GM18873 (cell line): Measurements from ENCODE around the gene USP5.

Source experiments
- ATAC-seq: cut with Tn5 transposase; IDR thresholded peaks from one replicate; pipeline ENCODE4 v1.9.1; 2021; ENCODE audit warnings: mild to moderate bottlenecking, moderate library complexity, moderate number of reproducible peaks; ENCODE audit not compliant: unreplicated experiment, low FRiP score

Gene USP5

DNA sequence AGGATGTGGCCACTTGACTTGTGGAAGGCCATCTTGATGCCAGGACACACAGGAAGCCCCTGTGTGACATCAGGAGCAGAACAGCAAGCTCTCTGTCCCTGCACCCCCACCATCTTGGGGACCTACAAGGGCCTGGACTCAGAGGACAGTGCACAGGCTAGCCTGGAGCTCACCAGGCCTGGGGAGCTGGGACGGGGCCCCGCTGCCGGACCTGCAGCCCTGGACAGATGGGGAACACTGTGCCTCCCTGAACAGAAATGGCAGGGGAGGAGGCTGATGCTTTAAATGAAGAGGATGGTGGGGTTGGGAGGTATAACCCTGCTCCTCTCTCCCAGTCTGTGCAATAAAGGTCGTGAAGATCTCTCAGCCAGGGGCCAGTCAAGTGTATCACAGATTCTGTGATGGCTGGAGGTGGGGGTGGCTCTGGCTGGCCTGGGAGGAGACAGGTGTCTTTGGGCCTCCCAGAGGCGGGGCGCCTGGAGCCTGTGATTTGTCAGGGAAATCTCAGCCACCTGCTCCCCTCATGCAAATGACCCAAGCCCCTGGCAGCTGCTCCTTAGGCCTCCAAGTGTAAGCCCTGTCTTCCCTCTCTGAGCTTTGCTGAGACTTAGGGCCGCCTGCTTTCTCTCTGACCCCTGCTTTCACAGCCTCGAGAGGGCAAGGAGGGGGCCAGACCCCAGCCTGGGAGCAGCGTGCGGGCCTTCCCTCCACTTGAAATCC is 12.3 kb upstream of the USP5 start:
- ATAC-seq = peak; percentile 71

DNA sequence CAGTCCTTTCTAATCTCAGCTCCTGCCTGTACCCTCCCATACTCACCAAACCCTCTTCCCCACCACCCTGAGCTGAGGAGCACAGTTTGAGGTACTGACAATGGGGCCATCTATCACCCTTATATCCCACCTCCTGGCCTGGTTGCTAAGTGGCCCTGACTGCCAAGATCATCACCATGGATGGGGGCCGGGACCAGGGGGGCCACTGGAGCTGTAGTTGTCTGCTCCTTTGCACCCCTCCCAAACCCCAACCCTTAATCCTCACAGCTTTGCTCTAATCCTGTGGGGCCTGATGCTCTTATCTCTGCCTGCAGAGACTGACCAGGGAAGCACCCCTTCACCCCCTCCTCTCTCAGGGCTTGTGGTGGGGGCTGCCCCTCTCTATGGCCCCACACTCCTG is 11.6 kb upstream of the USP5 start:
- peak; percentile 7 for ATAC-seq

DNA sequence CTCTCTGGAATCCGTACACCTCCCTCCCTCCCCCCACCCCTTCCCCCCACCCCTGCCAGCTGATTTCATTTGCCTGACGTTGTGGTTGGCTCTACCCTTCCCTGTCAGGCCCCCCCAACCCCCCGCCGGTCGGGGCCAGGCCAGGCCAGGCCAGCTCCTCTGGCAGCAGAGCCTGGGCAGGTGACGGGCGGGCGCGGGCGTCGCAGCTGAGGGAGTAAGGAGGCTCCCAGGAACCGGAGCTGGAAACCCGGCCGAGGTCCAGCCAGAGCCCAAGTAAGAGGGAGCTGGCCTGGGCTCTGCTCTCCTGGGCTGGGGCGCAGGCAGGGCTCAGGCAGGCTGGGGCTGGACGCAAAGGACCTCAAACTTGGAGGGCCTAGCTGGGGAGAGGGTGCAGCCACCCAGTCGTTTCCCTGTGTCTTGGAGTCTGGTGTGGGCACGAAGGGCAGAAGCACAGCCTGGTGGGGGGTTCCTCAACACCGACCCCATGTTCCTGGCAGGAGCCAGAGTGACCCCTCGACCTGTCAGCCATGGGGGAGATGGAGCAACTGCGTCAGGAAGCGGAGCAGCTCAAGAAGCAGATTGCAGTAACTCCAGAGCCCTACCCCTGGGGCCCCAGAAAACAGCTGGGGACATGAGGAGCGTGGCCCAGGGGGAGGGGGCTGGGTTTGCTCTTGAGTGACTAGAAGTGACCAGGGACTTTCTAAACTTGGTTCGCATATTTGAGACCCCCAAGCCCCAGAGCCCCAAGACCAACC is 11.0 kb upstream of the USP5 start, which contains the start of gene GNB3:
GNB3 (plus strand) TSS at position 165 of the 755 bp plus-strand sequence; CDS start at position 528, 363 bp downstream.
- no peak for ATAC-seq

GRCh38 chr12:6842075-6842474 is 9.9 kb upstream of the USP5 start:
- ATAC-seq = no peak

- no peak for ATAC-seq
These were observed 8.6 kb upstream of the USP5 start for GRCh38 chr12:6843118-6843902.

GRCh38 chr12:6845395-6845794 is 6.6 kb upstream of the USP5 start:
- no peak for ATAC-seq

GRCh38 chr12:6846316-6846869 is 5.6 kb upstream of the USP5 start:
- no peak for ATAC-seq

DNA sequence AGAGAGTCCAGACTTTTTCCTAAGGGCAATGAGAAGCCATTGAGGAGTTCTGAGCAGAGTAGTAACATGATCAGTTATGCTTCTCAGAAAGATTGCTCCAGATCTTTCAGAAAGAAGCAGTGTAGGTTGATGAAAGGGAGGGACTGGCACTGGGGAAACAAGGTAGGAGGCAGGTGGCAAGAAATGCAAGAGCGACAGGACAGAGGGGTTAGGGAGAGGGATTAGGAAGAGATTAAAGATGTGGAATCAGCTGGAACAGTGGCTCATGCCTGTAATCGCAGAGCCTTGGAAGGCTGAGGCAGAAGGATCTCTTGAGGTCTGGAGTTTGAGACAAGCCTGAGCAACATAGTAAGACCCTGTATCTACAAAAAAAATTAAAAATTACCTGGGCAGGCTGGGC is 4.3 kb upstream of the USP5 start:
- ATAC-seq = no peak

DNA sequence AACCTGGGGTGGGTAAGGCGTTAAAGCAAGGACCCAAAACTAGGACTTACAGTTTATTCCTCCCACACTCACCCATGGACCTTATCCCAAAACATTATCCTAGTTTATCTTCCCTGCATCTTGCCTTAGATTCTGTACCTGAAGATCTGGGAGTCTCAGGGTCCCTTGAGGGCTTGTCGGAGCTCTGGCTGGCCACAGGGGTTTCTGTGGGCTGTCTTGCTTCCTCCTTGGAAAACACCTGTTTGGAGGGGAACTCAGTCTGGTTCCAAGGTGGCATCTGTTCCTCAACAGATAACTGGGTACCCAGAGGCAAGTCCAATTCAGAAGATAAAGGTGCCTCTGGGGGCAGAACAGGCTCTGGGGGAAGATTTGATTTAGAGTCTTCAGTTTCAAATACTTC is 2.5 kb upstream of the USP5 start:
- no peak for ATAC-seq

GRCh38 chr12:6849976-6850560 is 1.9 kb upstream of the USP5 start:
- ATAC-seq = no peak

- no peak for ATAC-seq
These were observed 1.2 kb upstream of the USP5 start for GRCh38 chr12:6850796-6851152.

GRCh38 chr12:6851153-6851920 is 613 bp upstream of the USP5 start, which contains the start of gene CDCA3:
Gene CDCA3, minus strand, starts transcription at chr12:6851286. Its CDS starts 334 bp downstream, at chr12:6850952.
- peak; percentile 44 for ATAC-seq

DNA sequence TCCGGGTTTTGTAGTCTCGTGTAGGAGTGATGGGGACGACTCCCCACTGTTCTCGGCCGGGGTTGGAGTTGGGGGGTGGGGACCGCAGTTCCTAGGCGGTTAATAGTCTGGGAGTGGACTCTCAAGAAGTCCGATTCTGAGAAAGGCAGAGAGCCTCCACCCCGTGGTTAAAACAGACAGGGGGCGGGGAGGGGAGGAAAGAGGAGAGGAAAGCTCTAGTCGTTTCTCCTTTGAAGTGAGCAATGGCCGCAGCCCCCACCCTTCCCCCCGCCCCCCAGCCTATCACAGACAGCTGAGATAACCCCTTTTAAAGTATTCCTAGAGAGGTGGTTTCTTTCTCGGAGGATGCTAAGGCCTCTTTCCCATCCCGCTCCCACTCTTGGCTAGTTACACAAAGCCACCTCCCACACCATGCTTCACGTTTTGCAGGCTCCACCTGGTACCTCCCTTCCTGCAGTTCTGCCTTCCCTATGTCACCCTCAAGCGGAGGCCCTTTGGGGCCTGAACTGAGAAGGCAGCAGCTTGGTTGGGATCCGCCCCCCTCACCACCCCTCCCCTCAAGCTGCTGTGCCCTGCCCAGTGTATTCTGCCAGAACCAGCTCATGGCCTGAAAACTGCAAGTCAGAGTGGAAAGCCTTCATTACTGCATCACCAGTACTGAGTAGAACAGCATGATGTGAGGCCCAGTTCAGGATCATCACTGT is 853 bp downstream of the USP5 start:
- ATAC-seq = no peak

DNA sequence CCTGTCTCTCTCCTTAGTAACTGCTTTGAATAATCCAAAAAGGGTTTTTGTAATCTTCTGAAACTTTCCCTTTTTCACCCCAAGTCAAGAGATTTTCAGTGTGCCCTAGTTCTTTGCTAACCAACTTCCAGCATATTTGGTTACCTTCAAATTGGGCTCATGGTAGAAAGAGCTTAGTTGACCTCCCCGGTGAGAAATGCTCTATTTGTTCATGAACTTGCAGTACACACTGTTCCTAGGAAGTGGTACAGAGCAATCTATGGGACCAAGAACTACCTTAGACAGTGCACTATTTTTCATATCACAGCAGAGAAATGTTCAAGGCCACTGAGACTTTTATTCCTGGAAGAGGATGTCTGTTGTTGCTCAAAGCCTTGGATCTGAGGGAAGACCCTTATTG is 1.7 kb downstream of the USP5 start:
- ATAC-seq = no peak

- no peak for ATAC-seq
These were observed 2.1 kb downstream of the USP5 start for GRCh38 chr12:6854036-6854435.

DNA sequence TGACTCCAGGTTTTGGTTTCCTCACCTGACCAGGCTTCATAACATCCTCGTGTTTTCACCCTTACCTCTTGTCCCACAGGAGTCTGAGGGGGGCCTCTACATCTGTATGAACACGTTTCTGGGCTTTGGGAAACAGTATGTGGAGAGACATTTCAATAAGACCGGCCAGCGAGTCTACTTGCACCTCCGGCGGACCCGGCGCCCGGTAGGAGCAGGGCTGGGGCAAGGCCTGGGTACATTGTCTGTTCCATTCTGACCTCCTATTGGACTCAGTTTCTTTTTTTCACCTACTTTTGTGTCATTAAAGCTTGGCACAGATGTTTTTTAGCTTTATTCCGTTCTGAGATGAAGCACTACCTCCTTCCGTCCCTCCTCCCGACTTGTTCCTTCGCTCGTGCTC is 3.4 kb downstream of the USP5 start:
- no peak for ATAC-seq

GRCh38 chr12:6858799-6859198 is 6.8 kb downstream of the USP5 start:
- no peak for ATAC-seq

GRCh38 chr12:6860116-6860515 is 8.2 kb downstream of the USP5 start:
- ATAC-seq = no peak

DNA sequence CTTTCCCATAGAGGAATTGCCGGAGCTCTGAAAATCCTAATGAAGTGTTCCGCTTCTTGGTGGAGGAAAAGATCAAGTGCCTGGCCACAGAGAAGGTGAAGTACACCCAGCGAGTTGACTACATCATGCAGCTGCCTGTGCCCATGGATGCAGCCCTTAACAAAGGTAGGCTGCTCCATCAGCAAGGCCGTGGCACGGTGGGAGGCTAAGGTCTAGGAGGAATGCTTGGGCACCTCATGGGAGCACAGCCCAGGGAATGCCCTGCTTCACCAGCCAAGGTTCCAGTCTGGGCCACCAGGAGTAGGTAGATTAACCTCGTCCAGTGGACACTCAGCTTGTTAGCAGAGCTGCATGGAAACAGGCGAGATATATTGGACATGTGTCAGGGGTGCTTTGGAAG is 9.0 kb downstream of the USP5 start:
- ATAC-seq = no peak
